OCI-LY7 (cell line): Measurements from ENCODE around the gene ADAT2.

ENCODE experiments used
- EZH2phosphoT487 ChIP-seq: fragments of 200-600 bp; sonication (generic); IDR thresholded peaks from 2 replicates; pipeline ENCODE4 v1.6.1; 2018; ENCODE audit warnings: low read depth, borderline replicate concordance, mild to moderate bottlenecking, mixed run types, antibody characterized with exemption, low read length, moderate library complexity, mixed read lengths
- TF ChIP-seq, protein P1 (sequence below): fragments of 200-600 bp; sonication (generic); conservative IDR thresholded peaks from 2 replicates; pipeline ENCODE4 v1.5.1; 2014; ENCODE audit warnings: mild to moderate bottlenecking, antibody characterized with exemption, low read length, moderate library complexity, mixed read lengths

DNA sequence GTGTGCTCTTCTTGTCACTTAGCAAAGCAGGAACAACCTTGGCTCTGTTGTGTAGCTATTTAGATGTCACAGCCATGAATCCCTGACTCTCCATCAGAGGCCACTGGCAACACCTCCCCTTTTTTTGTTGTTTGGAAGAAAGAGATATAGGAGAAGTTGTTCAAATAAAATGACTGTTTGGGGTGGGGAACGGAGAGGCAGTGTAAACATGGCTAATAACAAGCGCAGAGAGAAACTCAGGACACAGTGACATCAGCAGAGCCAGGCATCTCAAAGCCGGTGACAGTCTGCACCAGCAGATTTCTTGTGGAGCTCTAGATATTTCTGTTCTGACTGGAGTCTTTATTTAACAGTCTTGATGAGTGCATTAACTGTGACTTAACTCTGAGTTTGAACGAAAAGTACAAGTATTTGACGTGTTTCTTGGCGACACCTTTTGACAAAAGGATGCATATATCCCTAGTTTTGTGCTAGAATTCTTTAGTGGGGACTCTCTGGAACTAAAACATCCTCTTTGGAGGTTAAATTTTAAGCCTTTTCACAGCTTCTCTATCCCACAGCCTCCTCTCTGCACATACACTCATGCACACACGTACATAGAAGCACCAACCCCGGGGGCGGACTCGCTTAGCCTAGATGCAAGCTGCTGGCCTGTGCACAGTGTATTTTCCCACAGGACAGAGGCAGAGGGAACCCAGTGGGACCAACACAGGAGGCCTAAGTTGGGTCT lies 53.8 kb downstream of the ADAT2 start:
- TF ChIP-seq, protein P1, sequence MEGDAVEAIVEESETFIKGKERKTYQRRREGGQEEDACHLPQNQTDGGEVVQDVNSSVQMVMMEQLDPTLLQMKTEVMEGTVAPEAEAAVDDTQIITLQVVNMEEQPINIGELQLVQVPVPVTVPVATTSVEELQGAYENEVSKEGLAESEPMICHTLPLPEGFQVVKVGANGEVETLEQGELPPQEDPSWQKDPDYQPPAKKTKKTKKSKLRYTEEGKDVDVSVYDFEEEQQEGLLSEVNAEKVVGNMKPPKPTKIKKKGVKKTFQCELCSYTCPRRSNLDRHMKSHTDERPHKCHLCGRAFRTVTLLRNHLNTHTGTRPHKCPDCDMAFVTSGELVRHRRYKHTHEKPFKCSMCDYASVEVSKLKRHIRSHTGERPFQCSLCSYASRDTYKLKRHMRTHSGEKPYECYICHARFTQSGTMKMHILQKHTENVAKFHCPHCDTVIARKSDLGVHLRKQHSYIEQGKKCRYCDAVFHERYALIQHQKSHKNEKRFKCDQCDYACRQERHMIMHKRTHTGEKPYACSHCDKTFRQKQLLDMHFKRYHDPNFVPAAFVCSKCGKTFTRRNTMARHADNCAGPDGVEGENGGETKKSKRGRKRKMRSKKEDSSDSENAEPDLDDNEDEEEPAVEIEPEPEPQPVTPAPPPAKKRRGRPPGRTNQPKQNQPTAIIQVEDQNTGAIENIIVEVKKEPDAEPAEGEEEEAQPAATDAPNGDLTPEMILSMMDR = no peak
- no peak for TF ChIP-seq EZH2phosphoT487
